Measurements from ENCODE around the gene BASP1. TPM values are rescaled to one million over a fixed set of nuclear protein-coding genes. Genes with fewer than 3 reads are reported as not detected.

The BASP1 gene, protein sequence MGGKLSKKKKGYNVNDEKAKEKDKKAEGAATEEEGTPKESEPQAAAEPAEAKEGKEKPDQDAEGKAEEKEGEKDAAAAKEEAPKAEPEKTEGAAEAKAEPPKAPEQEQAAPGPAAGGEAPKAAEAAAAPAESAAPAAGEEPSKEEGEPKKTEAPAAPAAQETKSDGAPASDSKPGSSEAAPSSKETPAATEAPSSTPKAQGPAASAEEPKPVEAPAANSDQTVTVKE
- 34.2 and 54.4 TPM in 2 replicates for total RNA-seq

DNA sequence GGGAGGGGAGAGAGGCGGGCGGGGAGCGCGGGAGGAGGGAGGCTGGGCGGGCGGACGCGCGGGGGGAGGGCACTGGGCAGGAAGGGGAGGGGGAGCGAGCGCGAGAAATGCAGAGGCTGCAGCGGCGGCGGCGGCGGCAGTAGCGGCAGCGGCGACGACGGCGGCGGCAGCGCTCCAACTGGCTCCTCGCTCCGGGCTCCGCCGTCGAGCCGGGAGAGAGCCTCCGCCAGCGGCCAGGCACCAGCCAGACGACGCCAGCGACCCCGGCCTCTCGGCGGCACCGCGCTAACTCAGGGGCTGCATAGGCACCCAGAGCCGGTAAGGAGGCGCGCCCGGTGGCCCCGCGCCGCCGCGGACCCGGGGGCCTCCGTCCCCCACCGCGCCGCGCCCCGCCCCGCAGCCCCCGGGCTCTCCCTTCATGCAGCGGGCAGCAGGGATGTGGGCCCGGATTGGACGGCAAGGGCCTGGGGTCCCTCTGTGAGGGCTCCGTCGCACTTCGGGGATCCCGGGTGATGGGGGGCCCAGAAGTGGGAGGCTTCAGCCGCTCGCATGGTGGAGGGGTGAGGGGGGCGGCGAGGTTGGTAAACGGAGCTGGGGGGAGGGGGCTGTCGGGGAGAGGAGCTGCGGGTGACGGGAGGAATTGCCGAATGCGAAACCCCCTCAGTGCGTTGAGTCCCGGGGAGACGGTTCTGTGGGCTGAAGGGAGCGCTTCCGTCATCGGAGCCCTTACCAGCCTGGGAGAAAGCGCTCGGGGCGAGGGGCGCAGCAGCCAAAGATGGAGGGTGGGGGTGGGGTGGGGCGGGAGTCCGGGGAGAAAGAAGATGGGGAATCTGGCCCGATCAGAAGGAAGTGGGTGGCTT is at the start of gene BASP1:
BASP1 (plus strand) TSS at position 139 of the 860 bp plus-strand sequence. CDS start 57,586 bp downstream, outside the sequence.

Data from bronchial smooth muscle cell (primary cell).